ENCODE data around the gene SPDYE2.
"Not testable (repeated sequence)": the region's sequence is repeated elsewhere in the genome, so short reads cannot be mapped to it uniquely, and the experiment has no call there.

GRCh38 chr7:102505298-102506185, 45.5 kb upstream of the SPDYE2 start:
- not testable (repeated sequence) for TF ChIP-seq ZBTB11 (tag by site-specific recombination; conservative IDR thresholded peaks at IDR 0.05; ENCODE audit: low read depth); YY1 (tag by site-specific recombination; IDR thresholded peaks at IDR 0.05)
